Fibroblast of the aortic adventitia (primary cell): ENCODE results near the gene VGLL2. TPM values are rescaled to one million over a fixed set of nuclear protein-coding genes. Genes with fewer than 3 reads are reported as not detected.

ENCODE experiments used
- DNase-seq: peaks from one replicate; pipeline ENCODE4 v3.0.0-alpha.2; 2010; ENCODE audit warnings: low read depth
- H3K4me3 ChIP-seq: 2 replicates; pipeline ENCODE4 v1.5.1; 2011; ENCODE audit warnings: low read depth, mild to moderate bottlenecking, control low read depth, low read length, moderate library complexity
- total RNA-seq: library from RNA; depleted of rRNA; stranded (reverse); fragments of >200 nt; gene quantifications from 2 replicates; pipeline ENCODE4 v1.2.3, GENCODE V29; 2012; ENCODE audit warnings: low replicate concordance
- TF ChIP-seq, protein P1 (sequence below): IDR thresholded peaks from 2 replicates; pipeline ENCODE4 v1.5.1; 2011; ENCODE audit warnings: mild to moderate bottlenecking, low read length, control low read depth, inconsistent platforms; ENCODE audit not compliant: insufficient read depth

Gene VGLL2
- total RNA-seq, 1 donor: not detected

DNA sequence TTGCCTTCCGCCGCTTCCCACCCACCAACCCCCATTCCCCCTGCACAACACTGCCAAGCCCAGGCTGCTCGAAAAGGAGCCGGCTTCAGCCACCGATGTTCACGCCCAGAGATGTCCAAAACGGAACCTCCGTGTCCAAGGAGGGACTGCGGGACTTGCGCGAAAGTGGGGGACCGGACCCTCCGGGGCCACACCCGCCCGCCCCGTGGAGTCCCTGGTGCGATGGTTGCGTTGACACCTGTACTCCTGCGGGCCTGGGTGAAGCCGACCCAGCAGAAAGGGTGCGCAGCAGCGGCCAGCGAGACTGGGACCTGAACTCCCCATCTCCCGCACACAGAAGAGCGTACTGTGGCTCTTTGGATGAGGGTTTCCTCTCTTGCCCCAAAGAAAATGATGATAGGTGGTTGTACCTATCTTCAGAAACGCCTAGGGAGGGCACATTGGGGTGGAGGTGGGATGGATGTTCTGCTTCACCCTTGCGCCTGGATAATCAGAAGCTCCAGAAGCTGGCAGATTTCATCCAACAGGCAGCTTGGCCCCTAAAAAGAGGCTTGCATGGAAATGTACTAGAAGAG lies 1.9 kb upstream of the VGLL2 start:
- DNase-seq: no peak
- TF ChIP-seq, protein P1, sequence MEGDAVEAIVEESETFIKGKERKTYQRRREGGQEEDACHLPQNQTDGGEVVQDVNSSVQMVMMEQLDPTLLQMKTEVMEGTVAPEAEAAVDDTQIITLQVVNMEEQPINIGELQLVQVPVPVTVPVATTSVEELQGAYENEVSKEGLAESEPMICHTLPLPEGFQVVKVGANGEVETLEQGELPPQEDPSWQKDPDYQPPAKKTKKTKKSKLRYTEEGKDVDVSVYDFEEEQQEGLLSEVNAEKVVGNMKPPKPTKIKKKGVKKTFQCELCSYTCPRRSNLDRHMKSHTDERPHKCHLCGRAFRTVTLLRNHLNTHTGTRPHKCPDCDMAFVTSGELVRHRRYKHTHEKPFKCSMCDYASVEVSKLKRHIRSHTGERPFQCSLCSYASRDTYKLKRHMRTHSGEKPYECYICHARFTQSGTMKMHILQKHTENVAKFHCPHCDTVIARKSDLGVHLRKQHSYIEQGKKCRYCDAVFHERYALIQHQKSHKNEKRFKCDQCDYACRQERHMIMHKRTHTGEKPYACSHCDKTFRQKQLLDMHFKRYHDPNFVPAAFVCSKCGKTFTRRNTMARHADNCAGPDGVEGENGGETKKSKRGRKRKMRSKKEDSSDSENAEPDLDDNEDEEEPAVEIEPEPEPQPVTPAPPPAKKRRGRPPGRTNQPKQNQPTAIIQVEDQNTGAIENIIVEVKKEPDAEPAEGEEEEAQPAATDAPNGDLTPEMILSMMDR: no peak

DNA sequence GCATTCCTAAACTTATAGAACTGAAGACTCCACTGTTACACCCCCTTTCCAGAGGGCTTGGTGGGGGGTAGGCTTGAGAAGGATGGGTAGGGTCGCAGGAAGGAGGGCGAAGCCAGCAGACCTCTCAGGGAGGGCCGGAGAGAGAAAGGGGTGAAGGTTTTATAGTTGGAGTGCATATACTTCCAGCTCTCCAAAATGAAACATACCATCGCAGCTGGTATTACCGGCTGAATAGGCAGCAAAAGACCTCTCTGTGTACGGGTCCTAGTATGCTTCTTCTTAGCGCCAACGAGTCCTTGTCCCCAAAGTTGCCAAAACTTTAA lies 1.0 kb upstream of the VGLL2 start:
- H3K4me3 ChIP-seq: peak overlapping the region; percentile 58
- no peak for DNase-seq
- TF ChIP-seq, protein P1: no peak

More for the DNA sequence above, 1.9 kb upstream of the VGLL2 start:
- no peak overlapping the region for H3K4me3 ChIP-seq

DNA sequence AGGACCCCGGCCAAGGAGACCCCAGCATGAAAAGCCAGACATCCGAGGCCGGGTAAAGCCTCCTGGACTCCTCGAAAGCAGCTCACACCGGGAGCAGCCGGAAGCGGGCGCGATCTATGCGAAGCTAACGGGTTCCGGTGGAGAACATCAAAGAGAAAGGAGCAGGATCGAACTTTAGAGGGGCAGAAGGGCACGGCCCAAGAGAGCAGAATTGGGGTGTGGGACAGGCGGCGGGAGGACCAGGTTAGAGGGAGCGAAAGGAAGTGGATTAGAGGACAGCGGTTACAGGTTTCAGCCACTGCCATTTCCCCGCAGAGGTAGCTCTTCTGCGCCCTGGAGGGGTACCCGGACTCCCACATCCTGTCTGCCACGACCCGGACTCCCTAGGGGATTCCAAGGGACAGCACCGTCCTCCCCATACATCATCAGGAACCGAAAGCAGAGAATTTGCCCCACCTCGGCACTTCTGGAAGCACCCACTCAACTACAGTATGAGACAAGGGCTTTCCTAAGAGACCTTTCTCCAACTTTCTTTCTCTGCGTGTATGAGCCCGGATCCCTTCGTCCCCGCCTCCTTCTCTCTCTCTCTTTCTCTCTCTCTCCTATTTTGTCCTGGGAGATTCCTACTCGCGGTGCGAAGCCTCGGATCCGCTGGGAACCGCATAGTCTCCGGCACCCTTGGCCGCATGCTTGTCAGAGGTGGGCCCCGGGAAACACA lies 507 bp upstream of the VGLL2 start:
- DNase-seq: peak; percentile 18
- H3K4me3 ChIP-seq: peak overlapping the region; percentile 58
- TF ChIP-seq, protein P1: no peak

DNA sequence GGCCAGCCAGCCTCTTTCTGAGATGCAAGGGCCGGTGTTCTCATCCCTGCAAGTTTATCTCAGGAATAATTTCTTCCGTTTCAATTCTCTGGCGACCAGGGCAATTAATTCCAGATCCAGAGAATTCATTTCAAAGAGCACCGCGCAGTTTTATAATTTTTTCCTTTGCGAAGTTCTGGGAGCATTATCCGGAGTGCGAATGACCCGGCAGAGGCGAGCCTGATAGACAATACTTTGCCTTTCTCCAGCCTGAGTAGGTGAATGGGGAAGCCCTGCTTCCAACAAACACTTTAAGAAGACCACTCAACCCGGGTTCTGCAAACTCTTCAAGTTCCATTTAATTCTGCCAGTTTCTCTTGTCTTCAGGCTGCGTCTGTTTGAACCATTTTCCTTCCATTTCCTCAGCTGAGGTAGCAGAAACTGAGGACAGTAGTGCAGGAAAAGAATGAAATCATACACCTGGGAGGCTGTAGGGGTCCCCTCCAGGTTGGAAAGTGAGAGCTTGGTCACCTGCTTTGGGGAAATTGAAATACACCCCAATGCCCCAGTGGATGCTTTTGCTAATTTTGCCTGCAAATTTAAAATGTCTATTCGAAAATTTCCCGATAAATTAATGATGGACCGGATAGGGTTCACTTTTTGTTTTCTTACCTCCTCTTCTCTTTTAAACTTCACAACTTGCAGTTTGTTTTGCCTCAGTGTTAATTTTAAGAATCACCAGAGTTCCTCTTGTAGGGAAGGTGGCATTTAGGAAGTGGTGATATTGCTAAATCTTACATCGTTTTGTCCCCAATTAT lies 1.1 kb downstream of the VGLL2 start:
- H3K4me3 ChIP-seq: peak overlapping the region; percentile 58
- DNase-seq: no peak
- TF ChIP-seq, protein P1: no peak

DNA sequence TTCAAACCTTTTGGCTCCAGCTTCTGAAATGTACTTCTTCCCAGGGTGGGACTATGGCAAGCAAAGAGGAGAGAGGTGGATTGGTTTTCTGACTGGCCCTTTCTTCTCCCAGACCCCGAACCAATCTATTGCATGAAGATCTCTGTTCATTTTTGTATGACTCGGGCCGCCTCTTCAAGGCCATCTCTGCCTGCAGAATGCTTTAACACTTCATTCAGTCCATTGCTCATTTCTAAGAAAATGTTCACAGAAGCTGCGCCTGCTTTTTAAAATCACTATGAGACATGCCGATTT lies 1.6 kb downstream of the VGLL2 start:
- H3K4me3 ChIP-seq: no peak overlapping the region
- no peak for DNase-seq
- TF ChIP-seq, protein P1: no peak

DNA sequence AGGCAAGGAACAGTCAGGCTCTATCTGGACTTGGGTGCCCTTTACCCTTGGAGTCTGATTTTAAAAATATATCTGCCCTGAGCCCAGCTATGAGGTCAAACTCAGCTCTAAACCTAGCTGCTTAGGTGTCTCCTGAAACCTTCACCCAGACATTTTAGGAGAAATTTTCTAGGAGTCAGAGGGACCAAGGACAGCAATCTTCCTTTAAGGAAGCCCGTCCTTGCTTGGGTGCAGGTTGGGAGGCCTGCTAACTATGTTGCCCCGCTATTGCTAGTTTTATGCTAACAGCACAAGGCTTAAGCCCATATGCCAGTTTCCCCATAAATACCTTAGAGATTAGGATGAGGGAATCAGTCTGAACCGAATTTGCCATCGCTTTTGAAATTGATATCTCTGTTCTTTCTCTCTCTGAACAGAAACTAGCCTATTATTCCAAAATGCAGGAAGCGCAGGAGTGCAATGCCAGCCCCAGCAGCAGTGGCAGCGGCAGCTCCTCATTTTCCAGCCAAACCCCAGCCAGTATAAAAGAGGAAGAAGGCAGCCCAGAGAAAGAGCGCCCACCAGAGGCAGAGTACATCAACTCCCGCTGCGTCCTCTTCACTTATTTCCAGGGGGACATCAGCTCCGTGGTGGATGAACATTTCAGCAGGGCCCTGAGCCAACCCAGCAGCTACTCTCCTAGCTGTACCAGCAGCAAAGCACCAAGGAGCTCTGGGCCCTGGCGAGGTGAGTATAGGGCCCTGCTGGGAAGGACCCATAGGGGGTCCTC lies 2.6 kb downstream of the VGLL2 start:
- DNase-seq: no peak
- TF ChIP-seq, protein P1: no peak
- no peak overlapping the region for H3K4me3 ChIP-seq
